Activated T-cell treated with anti-CD3 and anti-CD28 coated beads, Interleukin-2, amount 50 U/mL, for 72 hours (primary cell): Measurements from ENCODE around the gene PAEP. TPM values are rescaled to one million over a fixed set of nuclear protein-coding genes. Genes with fewer than 3 reads are reported as not detected.
A peak's percentile ranks its signal among the peaks of the same experiment; 100 is the strongest.
"Not testable (repeated sequence)": the region's sequence is repeated elsewhere in the genome, so short reads cannot be mapped to it uniquely, and the experiment has no call there.

Experiments
- ATAC-seq, 2 donors: fragments of 150-1000 bp; cut with Tn5 transposase; replicated peaks in 1 of 2; 2 replicates each; pipeline ENCODE4 v1.10.0; 2021; ENCODE audit warnings: moderate library complexity in 2 of 2, mild to moderate bottlenecking in 1 of 2
- DNase-seq, 2 donors: peaks; one replicate each; pipeline ENCODE4 v3.0.0; 2021 to 2022; ENCODE audit warnings: mixed read lengths in 1 of 2
- H3K27ac Mint-ChIP-seq: one replicate; pipeline ENCODE4 v1.8.0; 2022; ENCODE audit warnings: mild to moderate bottlenecking, moderate library complexity, mixed read lengths
- H3K27me3 Mint-ChIP-seq: one replicate; pipeline ENCODE4 v1.8.0; 2022; ENCODE audit warnings: low read depth, mixed read lengths
- H3K36me3 Mint-ChIP-seq, 2 donors: one replicate each; pipeline ENCODE4 v1.8.0; 2022; ENCODE audit warnings: mixed read lengths in 2 of 2, mild to moderate bottlenecking in 1 of 2; ENCODE audit not compliant: insufficient read depth in 2 of 2
- H3K4me1 Mint-ChIP-seq: one replicate; pipeline ENCODE4 v1.8.0; 2022; ENCODE audit warnings: low read depth, mixed read lengths
- H3K4me3 Mint-ChIP-seq, 2 donors: one replicate each; pipeline ENCODE4 v1.8.0; 2022; ENCODE audit warnings: mild to moderate bottlenecking in 2 of 2, mixed read lengths in 2 of 2, moderate library complexity in 2 of 2
- H3K9me3 Mint-ChIP-seq, 2 donors: one replicate each; pipeline ENCODE4 v1.8.0; 2022; ENCODE audit warnings: mixed read lengths in 2 of 2
- total RNA-seq, 2 donors: library from RNA; stranded (reverse); gene quantifications; one replicate each; pipeline ENCODE4 v1.2.3, GENCODE V29; 2022

Gene PAEP
- not detected for total RNA-seq

DNA sequence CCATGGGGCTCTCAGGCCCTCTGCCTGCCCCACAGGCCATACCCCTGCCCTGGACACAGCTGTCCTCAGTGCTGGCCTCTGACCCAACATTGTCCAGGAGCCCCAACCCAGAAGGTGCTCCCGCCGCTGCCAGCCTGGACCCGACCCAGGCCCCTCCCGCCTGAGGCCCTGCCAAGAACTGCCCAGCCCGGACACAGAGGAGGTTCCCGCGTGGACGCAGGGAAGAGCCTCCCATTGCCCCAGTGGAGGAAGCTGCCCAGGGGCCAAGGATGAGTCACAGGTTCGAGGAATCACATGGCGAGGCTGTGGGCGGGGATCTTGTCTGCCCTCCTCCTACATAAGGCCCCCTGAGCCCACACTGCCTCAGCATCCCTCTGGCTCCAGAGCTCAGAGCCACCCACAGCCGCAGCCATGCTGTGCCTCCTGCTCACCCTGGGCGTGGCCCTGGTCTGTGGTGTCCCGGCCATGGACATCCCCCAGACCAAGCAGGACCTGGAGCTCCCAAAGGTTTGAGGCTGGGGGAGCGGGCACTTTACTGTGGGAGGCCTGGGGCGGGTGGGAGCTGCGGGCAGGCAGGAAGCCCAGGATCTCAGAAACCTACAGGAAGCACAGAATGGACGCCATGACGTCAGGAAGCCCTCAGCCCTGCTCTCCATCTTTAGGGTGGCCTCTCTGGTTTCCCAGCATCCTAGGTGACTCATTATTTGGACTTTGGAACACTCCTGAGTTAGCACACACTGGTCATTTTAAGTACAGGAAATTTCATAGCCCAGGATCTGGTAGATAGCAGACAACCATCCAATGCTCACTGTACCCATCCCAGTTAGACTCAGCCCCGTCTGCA, at the start of gene PAEP:
Gene PAEP (plus strand): TSS at position 366 of the 844 bp plus-strand sequence.
- ATAC-seq (no peak), DNase-seq (no peak)
- Mint-ChIP-seq H3K27ac (no peak within 1 kb of the TSS), H3K4me1 (no peaks in the 10 kb centered on the region), H3K4me3 (no peak within 1 kb of the TSS), H3K36me3 (no peaks in the 10 kb centered on the region), H3K9me3 (no peaks in the 10 kb centered on the region), H3K27me3 (peaks cover 7% of the 10 kb centered on the region)

DNA sequence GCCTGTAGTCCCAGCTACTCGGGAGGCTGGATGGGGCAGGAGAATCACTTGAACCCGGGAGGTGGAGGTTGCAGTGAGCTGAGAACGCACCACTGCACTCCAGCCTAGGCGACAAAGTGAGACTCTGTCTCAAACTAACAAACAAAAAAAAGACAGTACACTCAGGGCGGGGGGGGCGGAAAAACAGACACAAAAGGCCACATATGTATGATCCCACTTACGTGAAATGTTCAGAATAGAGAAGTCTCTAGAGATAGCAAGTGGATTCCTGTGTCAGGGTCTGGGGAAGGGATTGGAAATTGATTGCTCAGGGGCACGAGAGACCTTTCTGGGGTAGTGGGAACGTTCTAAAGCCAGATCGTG, 49.3 kb upstream of the PAEP start:
- H3K4me3 Mint-ChIP-seq: no peak overlapping the region
- peaks cover 3 to 7% of the 10 kb centered on the region in 2 donors for H3K9me3 Mint-ChIP-seq
- H3K4me1 Mint-ChIP-seq: peaks cover 17% of the 10 kb centered on the region
- peaks cover 6% of the 10 kb centered on the region for H3K27me3 Mint-ChIP-seq
- H3K27ac Mint-ChIP-seq: no peak overlapping the region
- ATAC-seq (no peak), DNase-seq (no peak)
- peaks cover 4% of the 10 kb centered on the region in 2 donors for H3K36me3 Mint-ChIP-seq

DNA sequence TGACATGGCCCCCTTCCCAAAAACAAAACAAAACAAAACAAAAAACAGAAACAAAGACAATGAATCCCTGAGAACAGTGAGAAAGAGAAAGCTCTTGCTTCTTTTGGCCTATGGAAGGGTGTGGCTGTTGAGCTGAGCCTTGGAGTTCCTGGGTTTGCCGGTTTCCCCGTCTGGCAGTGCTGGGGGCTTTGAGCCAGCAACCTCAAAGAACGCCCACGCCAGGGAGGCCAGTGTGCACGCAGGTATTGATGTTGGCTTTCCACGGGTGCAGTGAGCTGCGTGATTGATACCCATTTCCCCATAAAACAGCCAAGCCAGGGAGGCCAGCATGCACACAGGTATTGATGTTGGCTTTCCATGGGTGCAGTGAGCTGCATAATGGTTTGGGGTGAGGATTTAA, 48.7 kb upstream of the PAEP start:
- DNase-seq: no peak
- Mint-ChIP-seq H3K4me1 (peaks cover 17% of the 10 kb centered on the region), H3K27ac (no peak overlapping the region), H3K27me3 (peaks cover 13% of the 10 kb centered on the region), H3K36me3 (peaks cover 4% of the 10 kb centered on the region in 2 donors), H3K4me3 (no peak overlapping the region), H3K9me3 (peaks cover 3 to 7% of the 10 kb centered on the region in 2 donors)
- no peak for ATAC-seq

DNA sequence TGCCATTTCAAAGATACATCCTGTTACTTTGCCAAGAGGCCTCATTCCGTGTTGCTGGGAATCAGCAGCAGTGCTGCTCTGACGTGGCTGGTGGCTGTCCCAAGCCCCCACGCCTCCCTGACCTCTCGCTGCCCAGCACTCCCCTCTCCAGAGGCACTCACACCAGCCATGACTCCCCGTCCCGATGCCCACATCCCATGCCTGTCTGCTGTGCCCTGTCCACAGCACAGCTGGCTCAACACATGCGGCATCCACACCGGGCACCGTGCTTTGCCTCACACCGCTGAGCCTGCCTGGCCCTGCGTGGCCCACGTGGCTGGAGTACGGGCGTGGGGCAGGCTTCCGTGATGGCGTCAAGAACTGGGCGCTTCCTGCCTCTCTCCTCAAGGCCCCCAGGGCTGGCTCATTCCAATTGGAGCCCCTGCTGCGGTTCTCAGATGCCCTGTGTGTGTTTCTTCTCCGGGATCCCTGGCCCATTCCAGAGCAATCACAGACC, 48.2 kb upstream of the PAEP start:
- H3K9me3 Mint-ChIP-seq: peaks cover 3 to 7% of the 10 kb centered on the region in 2 donors
- H3K4me1 Mint-ChIP-seq: peaks cover 20% of the 10 kb centered on the region
- no peak for DNase-seq
- peaks cover 18% of the 10 kb centered on the region for H3K27me3 Mint-ChIP-seq
- H3K4me3 Mint-ChIP-seq: no peak overlapping the region
- no peak for ATAC-seq
- H3K36me3 Mint-ChIP-seq: peaks cover 4% of the 10 kb centered on the region in 2 donors
- no peak overlapping the region for H3K27ac Mint-ChIP-seq

DNA sequence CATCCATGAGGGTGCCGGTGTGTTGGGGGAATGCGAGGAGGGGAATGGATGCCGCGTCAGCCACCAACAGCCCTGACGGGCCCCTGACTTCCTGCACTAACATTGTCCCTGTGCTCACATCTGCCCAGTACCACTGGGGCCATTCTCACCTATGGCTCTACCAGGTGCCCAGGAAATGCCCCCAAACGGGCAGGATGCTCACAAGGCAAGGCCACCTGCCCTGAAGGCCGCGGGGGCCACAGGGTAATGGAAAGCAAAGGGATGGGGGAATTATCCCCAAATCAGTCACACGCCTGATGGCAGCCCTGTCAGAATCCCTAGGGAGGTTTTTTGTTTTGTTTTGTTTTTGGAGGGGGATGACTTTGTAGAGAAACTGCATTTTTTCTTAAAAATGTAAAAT, 47.6 kb upstream of the PAEP start:
- DNase-seq, H3K36me3 Mint-ChIP-seq, H3K4me3 Mint-ChIP-seq, H3K27ac Mint-ChIP-seq, H3K9me3 Mint-ChIP-seq, ATAC-seq: not testable (repeated sequence)
- Mint-ChIP-seq H3K4me1 (peaks cover 20% of the 10 kb centered on the region), H3K27me3 (peaks cover 20% of the 10 kb centered on the region)

DNA sequence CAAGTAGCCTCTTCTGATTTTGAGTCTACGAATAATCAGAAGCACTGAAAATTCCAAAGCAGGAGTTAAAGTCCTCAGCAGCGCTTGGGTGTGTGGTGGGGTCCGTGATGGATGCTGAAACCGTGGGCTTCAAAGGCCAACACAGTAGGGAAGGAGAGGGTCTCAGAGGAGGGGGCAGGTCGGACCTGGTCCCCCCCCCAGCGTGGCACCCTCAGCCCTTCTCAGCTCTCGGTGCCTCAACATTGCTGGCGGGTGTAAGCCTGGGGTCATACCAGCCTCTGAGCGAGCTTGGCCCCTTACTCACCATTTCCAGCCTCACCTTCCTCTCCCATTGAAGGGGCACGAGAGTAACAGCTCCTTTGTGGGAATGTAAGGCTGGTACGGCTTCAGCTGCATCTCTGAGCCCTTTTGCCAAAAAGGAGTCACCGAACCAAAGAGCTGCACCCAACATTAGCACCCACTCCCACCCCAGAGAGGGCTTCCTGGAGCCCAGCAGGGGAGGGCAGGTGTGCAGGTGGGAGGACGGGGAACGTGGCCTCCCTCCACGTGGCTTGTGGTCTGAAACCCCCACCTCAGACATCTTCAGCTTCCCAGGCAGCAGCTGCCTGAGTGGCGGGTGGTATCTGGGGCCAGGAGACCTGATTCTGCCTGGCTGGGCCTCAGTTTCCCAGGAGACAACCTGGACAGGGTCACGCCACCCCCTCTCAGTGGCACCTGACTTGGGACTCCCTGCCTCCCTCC, 47.0 kb upstream of the PAEP start:
- peaks cover 0 to 1% of the 10 kb centered on the region in 2 donors for H3K9me3 Mint-ChIP-seq
- H3K27ac Mint-ChIP-seq: no peak overlapping the region
- no peak overlapping the region for H3K4me3 Mint-ChIP-seq
- H3K4me1 Mint-ChIP-seq: peaks cover 20% of the 10 kb centered on the region
- H3K27me3 Mint-ChIP-seq: peaks cover 25% of the 10 kb centered on the region
- ATAC-seq (no peak), DNase-seq (no peak)
- peaks cover 0 to under 1% of the 10 kb centered on the region in 2 donors for H3K36me3 Mint-ChIP-seq

DNA sequence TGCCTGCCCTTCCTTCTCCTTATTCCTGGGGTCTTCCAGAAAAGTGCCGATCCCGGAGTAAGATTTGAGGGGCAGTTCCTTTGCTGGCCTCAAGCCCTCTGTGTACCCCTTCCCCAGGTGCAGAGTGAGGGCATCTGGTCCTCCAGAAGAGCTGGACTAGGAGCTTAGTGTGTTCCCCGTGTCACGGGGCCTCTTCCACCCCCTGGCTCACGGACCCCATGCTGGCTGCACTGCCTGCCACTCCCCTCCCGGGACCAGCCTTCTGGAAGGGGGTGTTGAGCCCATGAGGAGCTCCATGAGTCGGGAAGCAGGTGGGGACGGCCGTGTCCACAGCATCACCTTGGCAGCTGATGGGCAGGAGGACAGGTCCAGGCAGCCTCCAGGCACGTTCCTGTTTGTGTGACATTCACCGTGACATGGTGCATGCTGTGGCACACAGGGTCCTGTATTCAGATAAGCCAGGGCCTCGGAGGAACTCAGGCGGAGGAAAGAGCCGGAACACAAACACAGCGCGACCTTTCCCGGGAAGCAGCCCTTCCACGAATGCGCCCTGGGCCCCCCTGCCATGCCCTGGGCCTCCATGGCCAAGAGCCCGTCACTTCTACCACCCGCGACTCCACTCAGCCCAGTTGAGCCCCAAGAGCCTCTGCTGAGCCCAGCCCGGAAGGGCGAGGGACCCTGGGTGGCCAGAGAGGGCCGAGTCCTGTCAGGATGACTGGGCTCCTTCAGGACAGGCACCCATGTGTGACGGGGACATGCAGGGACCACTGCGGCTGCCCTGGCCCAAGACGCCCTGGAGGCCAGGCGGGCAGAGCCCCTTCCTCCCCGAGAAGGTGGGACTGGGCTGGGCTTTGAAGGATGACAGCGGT, 46.2 kb upstream of the PAEP start:
- Mint-ChIP-seq H3K9me3 (no peaks in the 10 kb centered on the region), H3K27me3 (peaks cover 33% of the 10 kb centered on the region), H3K4me3 (no peak overlapping the region), H3K36me3 (no peaks in the 10 kb centered on the region), H3K27ac (no peak overlapping the region), H3K4me1 (peaks cover 20% of the 10 kb centered on the region)
- no peak for DNase-seq
- ATAC-seq: no peak

DNA sequence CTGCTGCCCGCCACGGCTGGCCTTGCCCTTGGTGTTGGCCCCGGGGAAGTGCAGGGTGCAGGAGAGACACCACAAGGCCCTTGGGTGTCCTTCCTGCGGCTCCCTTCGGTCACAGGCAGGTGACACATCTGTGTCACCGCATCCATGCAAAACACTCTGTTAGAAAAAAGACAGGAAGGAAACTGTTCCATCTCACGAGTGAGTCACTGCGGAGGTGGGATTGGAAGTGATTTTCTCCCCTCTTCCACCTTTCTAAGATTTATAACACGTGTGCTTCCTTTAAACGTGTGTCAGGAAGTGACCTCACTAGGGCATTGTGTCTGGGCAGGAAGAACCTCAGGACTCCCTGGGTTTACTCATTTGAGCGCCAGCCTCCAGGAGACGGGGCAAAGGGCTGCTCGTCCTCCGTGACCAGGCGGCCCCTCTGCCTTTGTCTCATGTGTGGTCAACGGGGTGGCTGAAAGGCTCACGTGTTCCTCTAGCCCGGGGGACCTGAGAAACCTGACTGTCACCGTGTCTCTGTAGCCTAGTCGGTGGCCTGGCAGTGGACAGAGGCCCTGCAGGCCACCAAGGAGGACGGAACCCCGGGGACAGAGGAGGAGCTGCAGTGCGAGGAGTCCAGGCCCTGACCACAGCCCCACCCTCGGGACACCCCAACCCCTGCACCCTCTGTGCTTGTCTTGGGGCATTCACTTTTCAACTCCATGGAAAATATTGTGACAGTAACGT, 45.3 kb upstream of the PAEP start:
- H3K9me3 Mint-ChIP-seq: no peaks in the 10 kb centered on the region
- peaks cover 16% of the 10 kb centered on the region for H3K4me1 Mint-ChIP-seq
- peaks cover 38% of the 10 kb centered on the region for H3K27me3 Mint-ChIP-seq
- H3K27ac Mint-ChIP-seq: no peak overlapping the region
- ATAC-seq: peak; percentile 32 to 60
- DNase-seq: no peak
- H3K4me3 Mint-ChIP-seq: no peak overlapping the region
- H3K36me3 Mint-ChIP-seq: no peaks in the 10 kb centered on the region

DNA sequence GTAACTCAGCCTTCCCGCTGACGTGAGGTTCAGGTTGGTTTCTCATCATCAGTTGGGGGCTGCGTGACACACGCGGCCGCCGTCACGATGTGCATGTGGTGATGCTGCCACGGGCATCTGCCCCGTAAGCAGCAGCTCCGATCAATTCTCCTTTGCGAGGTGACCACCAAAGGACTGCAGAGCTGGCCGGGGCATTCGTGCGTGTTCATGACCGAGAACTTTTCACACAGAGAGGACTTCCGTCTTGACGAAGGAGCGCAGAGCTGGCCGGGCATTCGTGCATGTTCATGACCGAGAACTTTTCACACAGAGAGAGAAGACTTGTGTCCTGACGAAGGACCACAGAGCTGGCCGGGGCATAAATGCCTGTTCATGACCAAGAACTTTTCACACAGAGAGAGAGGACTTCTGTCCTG, 44.1 kb upstream of the PAEP start:
- H3K4me1 Mint-ChIP-seq: peaks cover 5% of the 10 kb centered on the region
- no peaks in the 10 kb centered on the region for H3K9me3 Mint-ChIP-seq
- H3K27me3 Mint-ChIP-seq: peaks cover 35% of the 10 kb centered on the region
- DNase-seq (no peak), ATAC-seq (no peak)
- H3K36me3 Mint-ChIP-seq: no peaks in the 10 kb centered on the region
- no peak overlapping the region for H3K4me3 Mint-ChIP-seq
- no peak overlapping the region for H3K27ac Mint-ChIP-seq

DNA sequence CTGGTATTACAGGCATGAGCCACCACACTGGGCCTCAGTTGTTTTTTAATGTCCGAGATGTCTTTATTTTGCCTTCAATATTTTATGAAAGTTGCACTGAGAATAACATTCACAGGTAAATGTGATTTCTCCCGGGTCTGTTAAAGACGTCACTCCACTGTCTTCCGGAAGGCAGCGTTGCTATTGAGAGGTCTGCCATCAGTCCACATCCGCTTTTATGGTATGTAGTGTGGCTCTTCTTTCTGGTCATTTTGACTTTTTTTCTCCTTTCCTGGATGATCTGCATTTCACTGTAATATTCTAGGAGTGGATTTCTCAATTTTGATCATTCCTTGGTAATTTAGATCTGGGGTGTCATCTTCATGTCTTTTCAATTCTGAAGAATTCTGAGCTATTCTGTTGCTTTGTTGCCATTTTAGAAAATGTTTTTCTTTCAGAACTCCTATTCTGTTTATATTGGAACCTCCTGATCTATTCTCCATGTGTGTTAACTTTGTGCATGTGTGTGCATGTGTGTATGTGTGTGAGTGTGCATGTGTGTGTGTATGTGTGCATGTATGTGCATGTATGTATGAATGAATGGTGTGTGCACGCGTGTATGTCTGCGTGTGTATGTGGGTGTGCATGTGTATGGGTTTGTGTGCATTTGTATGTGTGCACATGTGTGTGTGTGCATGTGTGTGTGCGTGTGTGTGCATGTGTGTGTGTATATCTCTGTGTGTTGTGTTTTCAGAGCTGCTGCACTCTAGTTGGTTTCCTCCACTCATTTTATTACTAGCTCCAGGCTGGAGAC, 42.2 kb upstream of the PAEP start:
- no peak overlapping the region for H3K27ac Mint-ChIP-seq
- ATAC-seq: no peak
- no peak for DNase-seq
- H3K9me3 Mint-ChIP-seq: no peaks in the 10 kb centered on the region
- peaks cover 3% of the 10 kb centered on the region for H3K4me1 Mint-ChIP-seq
- no peaks in the 10 kb centered on the region for H3K36me3 Mint-ChIP-seq
- H3K27me3 Mint-ChIP-seq: peaks cover 32% of the 10 kb centered on the region
- no peak overlapping the region for H3K4me3 Mint-ChIP-seq

DNA sequence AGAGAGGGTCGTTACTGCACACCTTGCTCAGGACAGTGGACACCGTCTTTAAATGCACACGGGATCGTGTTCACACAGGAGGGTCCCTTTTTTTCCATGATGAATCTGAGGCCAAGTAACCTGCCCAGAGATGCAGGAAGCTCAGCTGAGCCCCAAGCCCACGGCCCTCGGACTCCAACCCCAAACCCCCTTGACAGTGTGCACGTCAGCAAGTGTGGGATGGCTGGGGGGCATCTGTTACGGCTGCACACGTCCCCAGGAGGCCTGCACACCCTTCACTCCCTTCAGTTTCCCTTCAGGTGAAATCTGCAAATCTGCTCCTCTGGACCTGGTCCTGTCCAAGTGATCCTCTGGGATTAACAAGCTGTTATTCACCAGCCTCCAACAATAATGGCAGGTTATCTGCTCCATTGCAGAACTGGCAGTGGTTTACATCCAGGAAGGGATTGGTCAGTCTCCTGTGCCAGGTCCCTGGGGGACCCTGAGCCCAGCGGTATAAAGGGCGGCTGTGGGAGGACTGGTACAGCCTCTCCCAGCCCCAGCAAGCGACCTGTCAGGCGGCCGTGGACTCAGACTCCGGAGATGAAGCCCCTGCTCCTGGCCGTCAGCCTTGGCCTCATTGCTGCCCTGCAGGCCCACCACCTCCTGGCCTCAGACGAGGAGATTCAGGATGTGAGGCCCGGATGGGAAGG, 40.5 kb upstream of the PAEP start, which contains the start of gene LCN1:
Gene LCN1 (plus strand): TSS at position 525 of the 692 bp plus-strand sequence. CDS start 58 bp downstream, at position 583.
- Mint-ChIP-seq H3K9me3 (no peaks in the 10 kb centered on the region), H3K27ac (no peak within 1 kb of the TSS), H3K4me1 (peaks cover 3% of the 10 kb centered on the region), H3K4me3 (no peak within 1 kb of the TSS), H3K27me3 (peaks cover 32% of the 10 kb centered on the region), H3K36me3 (no peaks in the 10 kb centered on the region)
- no peak for ATAC-seq
- DNase-seq: no peak
